Activated T-helper 1 cell treated with anti-CD3 and anti-CD28 coated beads, Interleukin-12 subunit alpha, Interleukin-12 subunit beta, Interleukin-2, Interleukin-4 antibody, amounts not matched to agents 30 ng/mL and 10 ng/mL and 1 ng/mL, durations not matched to agents 14 hours and 24 hours and 36 hours (primary cell): ENCODE results near the gene BICRAL. TPM values are rescaled to one million over a fixed set of nuclear protein-coding genes. Genes with fewer than 3 reads are reported as not detected.
"Not testable (repeated sequence)": the region's sequence is repeated elsewhere in the genome, so short reads cannot be mapped to it uniquely, and the experiment has no call there.

ENCODE experiments used
- DNase-seq: peaks from one replicate; pipeline ENCODE4 v3.0.0; 2021; ENCODE audit warnings: low spot score
- H3K27ac Mint-ChIP-seq: one replicate; pipeline ENCODE4 v1.8.0; 2021; ENCODE audit warnings: mild to moderate bottlenecking, mixed read lengths
- H3K27me3 Mint-ChIP-seq: one replicate; pipeline ENCODE4 v1.8.0; 2022; ENCODE audit warnings: mild to moderate bottlenecking, moderate library complexity, mixed read lengths; ENCODE audit not compliant: insufficient read depth
- H3K36me3 Mint-ChIP-seq: one replicate; pipeline ENCODE4 v1.8.0; 2021; ENCODE audit warnings: low read depth, mixed read lengths
- H3K4me1 Mint-ChIP-seq: one replicate; pipeline ENCODE4 v1.8.0; 2021; ENCODE audit warnings: low read depth, mixed read lengths
- H3K4me3 Mint-ChIP-seq: one replicate; pipeline ENCODE4 v1.8.0; 2021; ENCODE audit warnings: mild to moderate bottlenecking, moderate library complexity, mixed read lengths
- H3K9me3 Mint-ChIP-seq: one replicate; pipeline ENCODE4 v1.8.0; 2021; ENCODE audit warnings: mixed read lengths
- intact Hi-C: fragments of 100-400 bp; cut with micrococcal nuclease; formaldehyde crosslinking; loops from one replicate; pipeline ENCODE4 v1.15.1; 2024
- total RNA-seq: library from RNA; stranded (reverse); gene quantifications from 2 replicates; pipeline ENCODE4 v1.2.3, GENCODE V29; 2022

Gene BICRAL
- total RNA-seq, 1 donor from 2014 or later: 14.2 TPM

- H3K4me3 Mint-ChIP-seq, H3K9me3 Mint-ChIP-seq, intact Hi-C loops, H3K27ac Mint-ChIP-seq, DNase-seq, H3K36me3 Mint-ChIP-seq, H3K27me3 Mint-ChIP-seq: not testable (repeated sequence)
- H3K4me1 Mint-ChIP-seq: peaks cover 14% of the 10 kb centered on the region
These were observed 33.9 kb downstream of the BICRAL start for GRCh38 chr6:42815726-42816125.

- no peak for DNase-seq
- H3K9me3 Mint-ChIP-seq: no peaks in the 10 kb centered on the region
- no peak overlapping the region for H3K4me3 Mint-ChIP-seq
- peaks cover 20% of the 10 kb centered on the region for H3K4me1 Mint-ChIP-seq
- no peaks in the 10 kb centered on the region for H3K27me3 Mint-ChIP-seq
- no peak overlapping the region for H3K27ac Mint-ChIP-seq
- peaks cover 5% of the 10 kb centered on the region for H3K36me3 Mint-ChIP-seq
- intact Hi-C loops: no loop called here
These were observed 36.1 kb downstream of the BICRAL start for GRCh38 chr6:42817907-42818306.

DNA sequence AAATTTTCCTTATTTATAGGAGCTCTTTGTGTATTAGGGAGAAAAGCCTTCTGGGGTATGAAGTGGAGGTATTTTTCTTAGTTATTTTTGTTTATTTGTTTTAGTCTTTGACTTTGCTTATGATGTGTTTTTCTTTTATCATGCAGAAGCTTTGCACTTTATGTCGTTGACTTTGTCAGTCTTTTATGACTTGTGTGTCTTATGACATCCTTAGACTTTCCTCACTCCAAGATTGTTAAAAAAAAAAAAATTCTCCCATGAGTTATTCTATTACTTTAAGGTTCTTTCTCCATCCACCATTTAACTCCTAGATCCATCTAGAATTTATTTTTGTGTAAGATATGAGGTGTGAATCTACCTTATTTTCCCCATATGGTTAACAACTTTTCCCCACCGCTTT lies 36.6 kb downstream of the BICRAL start:
- Mint-ChIP-seq H3K4me1 (peaks cover 20% of the 10 kb centered on the region), H3K36me3 (peaks cover 5% of the 10 kb centered on the region), H3K9me3 (no peaks in the 10 kb centered on the region), H3K27ac (no peak overlapping the region), H3K4me3 (no peak overlapping the region), H3K27me3 (no peaks in the 10 kb centered on the region)
- no peak for DNase-seq
- intact Hi-C loops: no loop called here

DNA sequence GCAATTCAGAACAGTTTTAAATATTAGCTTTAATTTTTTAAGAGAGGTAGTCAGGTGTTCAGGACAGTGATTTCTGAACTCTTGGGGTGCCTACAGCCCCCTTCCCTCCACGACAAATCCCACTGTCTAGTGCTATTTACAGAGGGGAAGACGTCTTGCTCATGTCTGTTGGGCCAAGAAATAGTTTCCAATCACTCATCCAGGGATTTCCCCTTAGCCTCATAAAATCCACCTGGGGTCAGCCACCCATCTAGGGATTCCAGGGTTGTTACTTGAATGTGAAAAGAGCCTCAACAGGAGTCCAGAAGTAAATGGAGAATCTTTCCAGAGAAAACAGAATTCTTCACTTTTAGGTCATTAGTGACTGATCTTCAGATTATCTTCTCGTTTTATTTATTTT lies 37.0 kb downstream of the BICRAL start:
- DNase-seq: no peak
- peaks cover 20% of the 10 kb centered on the region for H3K4me1 Mint-ChIP-seq
- peaks cover 5% of the 10 kb centered on the region for H3K36me3 Mint-ChIP-seq
- intact Hi-C loops: no loop called here
- H3K4me3 Mint-ChIP-seq: no peak overlapping the region
- no peaks in the 10 kb centered on the region for H3K9me3 Mint-ChIP-seq
- H3K27ac Mint-ChIP-seq: no peak overlapping the region
- no peaks in the 10 kb centered on the region for H3K27me3 Mint-ChIP-seq

GRCh38 chr6:42819803-42820511 lies 38.1 kb downstream of the BICRAL start:
- Mint-ChIP-seq H3K9me3 (no peaks in the 10 kb centered on the region), H3K27ac (no peak overlapping the region), H3K4me3 (no peak overlapping the region), H3K4me1 (peaks cover 20% of the 10 kb centered on the region), H3K27me3 (no peaks in the 10 kb centered on the region), H3K36me3 (peaks cover 5% of the 10 kb centered on the region)
- no peak for DNase-seq
- intact Hi-C loops: no loop called here

GRCh38 chr6:42820512-42821340 lies 38.9 kb downstream of the BICRAL start:
- no peak for DNase-seq
- peaks cover 20% of the 10 kb centered on the region for H3K4me1 Mint-ChIP-seq
- no peak overlapping the region for H3K4me3 Mint-ChIP-seq
- no peaks in the 10 kb centered on the region for H3K9me3 Mint-ChIP-seq
- intact Hi-C loops: no loop called here
- H3K36me3 Mint-ChIP-seq: peaks cover 5% of the 10 kb centered on the region
- no peaks in the 10 kb centered on the region for H3K27me3 Mint-ChIP-seq
- no peak overlapping the region for H3K27ac Mint-ChIP-seq

DNA sequence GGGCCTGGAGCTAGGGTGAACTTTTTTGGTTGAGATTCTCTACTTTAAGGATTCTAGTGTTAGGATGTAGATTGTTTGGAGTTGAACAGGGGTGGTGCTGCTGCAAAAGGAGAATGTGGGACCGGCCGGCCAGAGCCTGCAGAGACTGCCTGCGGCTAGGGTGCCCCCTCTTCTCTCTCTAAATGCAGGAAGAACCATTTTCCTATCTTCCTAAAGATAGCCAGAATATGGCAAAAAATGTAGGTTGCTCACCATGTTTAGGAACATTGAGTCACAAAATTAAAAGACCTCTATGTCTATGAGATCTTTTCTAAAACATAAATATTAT lies 39.5 kb downstream of the BICRAL start:
- H3K9me3 Mint-ChIP-seq: no peaks in the 10 kb centered on the region
- intact Hi-C loops: no loop called here
- H3K4me3 Mint-ChIP-seq: no peak overlapping the region
- no peak for DNase-seq
- H3K27me3 Mint-ChIP-seq: no peaks in the 10 kb centered on the region
- H3K27ac Mint-ChIP-seq: no peak overlapping the region
- H3K36me3 Mint-ChIP-seq: peaks cover 5% of the 10 kb centered on the region
- peaks cover 20% of the 10 kb centered on the region for H3K4me1 Mint-ChIP-seq

GRCh38 chr6:42821846-42822245 lies 40.0 kb downstream of the BICRAL start:
- Mint-ChIP-seq H3K27ac (no peak overlapping the region), H3K4me3 (no peak overlapping the region), H3K4me1 (peaks cover 20% of the 10 kb centered on the region)

GRCh38 chr6:42829561-42830092 lies 47.8 kb downstream of the BICRAL start:
- no peaks in the 10 kb centered on the region for H3K9me3 Mint-ChIP-seq

More at GRCh38 chr6:42821846-42822245, 40.0 kb downstream of the BICRAL start:
- DNase-seq: no peak
- H3K9me3 Mint-ChIP-seq: no peaks in the 10 kb centered on the region
- peaks cover 9% of the 10 kb centered on the region for H3K36me3 Mint-ChIP-seq
- intact Hi-C loops: no loop called here
- H3K27me3 Mint-ChIP-seq: no peaks in the 10 kb centered on the region

DNA sequence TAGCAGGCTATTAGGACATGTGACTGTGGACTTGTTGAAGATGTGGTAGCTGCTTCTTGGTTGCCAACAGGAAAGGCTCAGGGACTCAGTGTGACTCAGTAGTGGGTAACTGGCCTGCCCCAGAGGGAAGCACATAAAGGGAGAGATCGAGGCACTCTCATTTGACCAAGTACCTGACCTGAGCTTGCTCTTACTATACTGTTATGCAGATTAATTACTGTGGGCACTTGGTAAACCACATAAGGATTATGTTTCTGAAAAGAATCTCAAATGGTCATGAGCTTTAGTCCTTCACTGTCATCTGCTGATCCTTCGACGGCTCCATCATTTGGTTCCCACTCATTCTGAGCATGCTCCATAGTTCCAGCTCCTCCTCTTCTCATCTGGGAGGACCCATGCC lies 49.4 kb downstream of the BICRAL start:
- no peak for DNase-seq
- Mint-ChIP-seq H3K27me3 (no peaks in the 10 kb centered on the region), H3K27ac (no peak overlapping the region), H3K9me3 (no peaks in the 10 kb centered on the region), H3K4me3 (no peak overlapping the region), H3K36me3 (peaks cover 34% of the 10 kb centered on the region), H3K4me1 (no peaks in the 10 kb centered on the region)
- intact Hi-C loops: no loop called here

More at GRCh38 chr6:42829561-42830092, 47.8 kb downstream of the BICRAL start:
- H3K27ac Mint-ChIP-seq: no peak overlapping the region
- no peak for DNase-seq
- no peaks in the 10 kb centered on the region for H3K27me3 Mint-ChIP-seq
- H3K4me3 Mint-ChIP-seq: no peak overlapping the region
- intact Hi-C loops: no loop called here
- no peaks in the 10 kb centered on the region for H3K4me1 Mint-ChIP-seq
- H3K36me3 Mint-ChIP-seq: peaks cover 32% of the 10 kb centered on the region

- peaks cover 16% of the 10 kb centered on the region for H3K36me3 Mint-ChIP-seq
- intact Hi-C loops: no loop called here
- DNase-seq: no peak
- no peaks in the 10 kb centered on the region for H3K27me3 Mint-ChIP-seq
- H3K4me3 Mint-ChIP-seq: no peak overlapping the region
- no peaks in the 10 kb centered on the region for H3K9me3 Mint-ChIP-seq
- no peaks in the 10 kb centered on the region for H3K4me1 Mint-ChIP-seq
- no peak overlapping the region for H3K27ac Mint-ChIP-seq
These were observed 52.2 kb downstream of the BICRAL start for GRCh38 chr6:42834056-42834455.

GRCh38 chr6:42841844-42842584 lies 60.2 kb downstream of the BICRAL start:
- Mint-ChIP-seq H3K9me3 (no peaks in the 10 kb centered on the region), H3K27ac (no peak overlapping the region), H3K36me3 (peaks cover 13% of the 10 kb centered on the region), H3K4me1 (peaks cover 4% of the 10 kb centered on the region), H3K27me3 (no peaks in the 10 kb centered on the region), H3K4me3 (no peak overlapping the region)
- intact Hi-C loops: loop anchor here (5.0 kb wide), 1 partner anchor 60 kb away; the partner anchor contains the start of gene BICRAL
- DNase-seq: no peak

GRCh38 chr6:42845327-42845694 lies 63.5 kb downstream of the BICRAL start:
- no peaks in the 10 kb centered on the region for H3K9me3 Mint-ChIP-seq
- intact Hi-C loops: no loop called here
- DNase-seq: no peak
- H3K27ac Mint-ChIP-seq: no peak overlapping the region
- peaks cover 13% of the 10 kb centered on the region for H3K36me3 Mint-ChIP-seq
- H3K27me3 Mint-ChIP-seq: no peaks in the 10 kb centered on the region
- no peak overlapping the region for H3K4me3 Mint-ChIP-seq
- H3K4me1 Mint-ChIP-seq: peaks cover 4% of the 10 kb centered on the region
